Nephron (organoid): ENCODE data around the gene TMEM256.
A peak's percentile ranks its signal among the peaks of the same experiment; 100 is the strongest.

Source experiments
- H3K27ac Mint-ChIP-seq, 3 experiments: 2 replicates each; pipeline ENCODE4 v1.8.0; 2020; ENCODE audit warnings: mixed read lengths in 3 of 3, mild to moderate bottlenecking in 2 of 3, moderate library complexity in 1 of 3
- H3K27me3 Mint-ChIP-seq: 2 replicates; pipeline ENCODE4 v1.8.0; 2021; ENCODE audit warnings: low read depth, mild to moderate bottlenecking, moderate library complexity, mixed read lengths
- H3K36me3 Mint-ChIP-seq: 2 replicates; pipeline ENCODE4 v1.8.0; 2020; ENCODE audit warnings: low read depth, mixed read lengths
- H3K4me1 Mint-ChIP-seq: 2 replicates; pipeline ENCODE4 v1.8.0; 2020; ENCODE audit warnings: mixed read lengths
- H3K4me3 Mint-ChIP-seq, 3 experiments: 2 replicates each; pipeline ENCODE4 v1.8.0; 2020; ENCODE audit warnings: mild to moderate bottlenecking in 3 of 3, mixed read lengths in 3 of 3, moderate library complexity in 2 of 3
- H3K9me3 Mint-ChIP-seq: 2 replicates; pipeline ENCODE4 v1.8.0; 2020; ENCODE audit warnings: mixed read lengths
- CTCF ChIP-seq, 3 experiments: fragments of 200-600 bp; sonication (generic); IDR thresholded peaks; one replicate each; pipeline ENCODE4 v1.5.0; 2021; ENCODE audit warnings: antibody characterized with exemption in 3 of 3; ENCODE audit not compliant: unreplicated experiment in 3 of 3

Gene TMEM256

GRCh38 chr17:7406235-7406825 lies 2.4 kb upstream of the TMEM256 start:
- H3K4me1 Mint-ChIP-seq, result peaks cover 19% of the 10 kb centered on the region
- H3K4me3 Mint-ChIP-seq, result peak overlapping the region; percentile 93 to 97 (median 94)
- no peaks in the 10 kb centered on the region for H3K9me3 Mint-ChIP-seq
- peak overlapping the region; percentile 48 to 95 (median 91) for H3K27ac Mint-ChIP-seq
- peaks cover 25% of the 10 kb centered on the region for H3K36me3 Mint-ChIP-seq
- H3K27me3 Mint-ChIP-seq, result peaks cover 6% of the 10 kb centered on the region
- no peak for TF ChIP-seq CTCF (IDR thresholded peaks at IDR 0.05; ENCODE audit: unreplicated experiment in 3 of 3)

GRCh38 chr17:7405350-7406234 lies 1.7 kb upstream of the TMEM256 start:
- Mint-ChIP-seq H3K4me1 (peaks cover 19% of the 10 kb centered on the region), H3K9me3 (no peaks in the 10 kb centered on the region), H3K4me3 (peak overlapping the region; percentile 93 to 97 (median 94)), H3K27me3 (peaks cover 6% of the 10 kb centered on the region), H3K36me3 (peaks cover 22% of the 10 kb centered on the region), H3K27ac (peak overlapping the region; percentile 48 to 95 (median 91))
- TF ChIP-seq CTCF (IDR thresholded peaks at IDR 0.05; ENCODE audit: unreplicated experiment in 3 of 3), result no peak

- no peak for TF ChIP-seq CTCF (IDR thresholded peaks at IDR 0.05; ENCODE audit: unreplicated experiment in 3 of 3)
- Mint-ChIP-seq H3K27me3 (peaks cover 6% of the 10 kb centered on the region), H3K36me3 (peaks cover 14% of the 10 kb centered on the region), H3K4me3 (peak overlapping the region; percentile 90 to 96 (median 94)), H3K27ac (peak overlapping the region; percentile 73 to 95 (median 95)), H3K4me1 (peaks cover 19% of the 10 kb centered on the region), H3K9me3 (no peaks in the 10 kb centered on the region)
Measured at GRCh38 chr17:7404737-7405349, 946 bp upstream of the TMEM256 start.

GRCh38 chr17:7403727-7403976 lies 245 bp downstream of the TMEM256 start:
- Mint-ChIP-seq H3K9me3 (no peaks in the 10 kb centered on the region), H3K4me1 (peaks cover 13% of the 10 kb centered on the region)

GRCh38 chr17:7403043-7403726 lies 712 bp downstream of the TMEM256 start:
- H3K27ac Mint-ChIP-seq, result peak overlapping the region; percentile 73 to 95 (median 95)
- peaks cover 6% of the 10 kb centered on the region for H3K27me3 Mint-ChIP-seq
- no peaks in the 10 kb centered on the region for H3K9me3 Mint-ChIP-seq
- TF ChIP-seq CTCF (IDR thresholded peaks at IDR 0.05; ENCODE audit: unreplicated experiment in 3 of 3), result no peak
- H3K36me3 Mint-ChIP-seq, result peaks cover 8% of the 10 kb centered on the region
- H3K4me3 Mint-ChIP-seq, result peak overlapping the region; percentile 90 to 96 (median 94)
- H3K4me1 Mint-ChIP-seq, result peaks cover 13% of the 10 kb centered on the region

More at GRCh38 chr17:7403727-7403976, 245 bp downstream of the TMEM256 start:
- peaks cover 6% of the 10 kb centered on the region for H3K27me3 Mint-ChIP-seq
- H3K4me3 Mint-ChIP-seq, result peak overlapping the region; percentile 90 to 96 (median 94)
- peak overlapping the region; percentile 73 to 95 (median 95) for H3K27ac Mint-ChIP-seq
- TF ChIP-seq CTCF (IDR thresholded peaks at IDR 0.05; ENCODE audit: unreplicated experiment in 3 of 3), result no peak
- H3K36me3 Mint-ChIP-seq, result peaks cover 8% of the 10 kb centered on the region
